Peyer's patch (tissue), 4 donors: ENCODE data around the gene MTMR10. TPM values are rescaled to one million over a fixed set of nuclear protein-coding genes. Genes with fewer than 3 reads are reported as not detected.

Experiments
- DNase-seq, 3 donors: peaks; one replicate each; pipeline ENCODE4 v3.0.0-alpha.2; 2017 to 2019
- H3K27ac ChIP-seq, 4 donors: fragments of 200-600 bp; sonication (generic); one replicate each; pipeline ENCODE4 v1.5.1; 2016 to 2019
- H3K27me3 ChIP-seq, 2 donors: fragments of 200-600 bp; sonication (generic); one replicate each; pipeline ENCODE4 v1.5.1; 2019
- H3K36me3 ChIP-seq, 3 donors: fragments of 200-600 bp; sonication (generic); one replicate each; pipeline ENCODE4 v1.5.1; 2016 to 2019
- H3K4me1 ChIP-seq, 4 donors: fragments of 200-600 bp; sonication (generic); one replicate each; pipeline ENCODE4 v1.5.1; 2016 to 2019
- H3K4me3 ChIP-seq, 4 donors: fragments of 200-600 bp; sonication (generic); 1 replicate in 3 of 4; 2 replicates in 1 of 4; pipeline ENCODE4 v1.5.1; 2016 to 2019; ENCODE audit warnings: mild to moderate bottlenecking in 1 of 4
- H3K9me3 ChIP-seq, 4 donors: fragments of 200-600 bp; sonication (generic); one replicate each; pipeline ENCODE4 v1.5.1; 2016 to 2019; ENCODE audit warnings: mild to moderate bottlenecking in 1 of 4
- POLR2A ChIP-seq, 2 donors: fragments of 450-650 bp; IDR thresholded peaks; one replicate each; pipeline ENCODE4 v1.5.1; 2017; ENCODE audit warnings: antibody characterized with exemption in 2 of 2, mild to moderate bottlenecking in 2 of 2, moderate library complexity in 2 of 2
- total RNA-seq, 4 donors: library from RNA; depleted of rRNA; stranded (reverse); fragments of >200 nt; gene quantifications; one replicate each; pipeline ENCODE4 v1.1.0, GENCODE V29; 2016
- TF ChIP-seq, protein P1 (sequence below), 6 experiments: fragments of 450-650 bp in 4 of 6; fragments of 200-600 bp in 2 of 6; sonication (generic) in 1 of 6; IDR thresholded peaks; one replicate each; pipeline ENCODE4 v1.5.1; 2017 to 2019; ENCODE audit warnings: antibody characterized with exemption in 6 of 6, mild to moderate bottlenecking in 3 of 6, moderate library complexity in 1 of 6

MTMR10 gene
- total RNA-seq, 4 donors from 2014 or later: 42.9 to 56.4 (median 48.9) TPM

DNA sequence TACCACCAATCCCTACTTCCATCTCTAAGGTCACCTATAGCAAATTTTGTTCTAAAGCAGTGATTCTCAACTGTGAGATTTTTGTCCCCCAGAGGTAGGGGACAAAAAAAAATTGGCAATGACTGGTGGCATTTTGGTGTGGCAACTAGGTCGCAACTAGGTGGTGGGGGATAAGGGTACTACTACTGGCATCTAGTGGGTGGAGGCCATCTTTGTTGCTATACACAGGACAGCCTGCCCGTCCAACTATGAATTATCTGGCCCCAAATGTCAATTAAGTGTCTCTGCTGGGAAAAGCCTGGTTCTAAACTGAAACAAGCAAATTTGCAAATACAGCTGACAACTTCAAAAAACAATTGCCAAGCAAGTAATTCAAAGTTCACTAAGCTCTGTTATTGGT is 1.4 kb downstream of the MTMR10 start:
- Histone ChIP-seq H3K27me3 (no peaks in the 10 kb centered on the region), H3K4me1 (peaks cover 4 to 45% (median 6%) of the 10 kb centered on the region in 4 donors), H3K9me3 (no peaks in the 10 kb centered on the region), H3K36me3 (peaks cover 0 to 9% (median 0%) of the 10 kb centered on the region in 3 donors), H3K27ac (peak overlapping the region in 3 of 4 donors; percentile 98 to 99 (median 98)), H3K4me3 (peak overlapping the region in 3 of 4 donors; percentile 96 to 98 (median 97))
- TF ChIP-seq, protein P1, sequence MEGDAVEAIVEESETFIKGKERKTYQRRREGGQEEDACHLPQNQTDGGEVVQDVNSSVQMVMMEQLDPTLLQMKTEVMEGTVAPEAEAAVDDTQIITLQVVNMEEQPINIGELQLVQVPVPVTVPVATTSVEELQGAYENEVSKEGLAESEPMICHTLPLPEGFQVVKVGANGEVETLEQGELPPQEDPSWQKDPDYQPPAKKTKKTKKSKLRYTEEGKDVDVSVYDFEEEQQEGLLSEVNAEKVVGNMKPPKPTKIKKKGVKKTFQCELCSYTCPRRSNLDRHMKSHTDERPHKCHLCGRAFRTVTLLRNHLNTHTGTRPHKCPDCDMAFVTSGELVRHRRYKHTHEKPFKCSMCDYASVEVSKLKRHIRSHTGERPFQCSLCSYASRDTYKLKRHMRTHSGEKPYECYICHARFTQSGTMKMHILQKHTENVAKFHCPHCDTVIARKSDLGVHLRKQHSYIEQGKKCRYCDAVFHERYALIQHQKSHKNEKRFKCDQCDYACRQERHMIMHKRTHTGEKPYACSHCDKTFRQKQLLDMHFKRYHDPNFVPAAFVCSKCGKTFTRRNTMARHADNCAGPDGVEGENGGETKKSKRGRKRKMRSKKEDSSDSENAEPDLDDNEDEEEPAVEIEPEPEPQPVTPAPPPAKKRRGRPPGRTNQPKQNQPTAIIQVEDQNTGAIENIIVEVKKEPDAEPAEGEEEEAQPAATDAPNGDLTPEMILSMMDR (IDR thresholded peaks at IDR 0.05): peak in 2 of 6 experiments; percentile 19 to 36
- TF ChIP-seq POLR2A (IDR thresholded peaks at IDR 0.05): peak in 1 of 2 donors; percentile 17
- no peak for DNase-seq

DNA sequence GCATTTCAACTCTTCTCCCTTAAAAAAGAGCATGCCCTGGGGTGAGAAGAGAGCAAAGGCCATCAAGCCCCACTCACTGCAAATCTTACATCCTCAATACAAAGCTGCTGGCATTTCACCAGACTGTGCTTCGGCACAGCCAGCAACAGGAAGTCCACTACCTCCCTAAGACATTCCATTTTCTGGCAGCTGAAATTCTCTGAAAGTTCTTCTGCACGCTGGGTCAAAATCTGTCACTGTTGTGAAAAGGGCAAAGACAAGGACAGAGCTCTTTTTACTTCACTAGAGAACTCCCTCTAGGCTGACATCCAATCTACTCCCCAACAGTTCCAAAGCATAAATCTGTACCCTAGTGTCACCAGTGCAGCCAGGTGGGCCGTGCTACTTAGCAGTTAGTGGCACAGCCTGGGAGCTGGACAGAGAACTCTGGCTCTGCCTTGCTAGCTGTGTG is 6.3 kb downstream of the MTMR10 start:
- H3K36me3 ChIP-seq: peaks cover 0 to 25% (median 0%) of the 10 kb centered on the region in 3 donors
- peak overlapping the region in 3 of 4 donors; percentile 20 to 59 (median 27) for H3K27ac ChIP-seq
- DNase-seq: no peak
- no peaks in the 10 kb centered on the region for H3K9me3 ChIP-seq
- no peak overlapping the region for H3K4me3 ChIP-seq
- TF ChIP-seq, protein P1 (IDR thresholded peaks at IDR 0.05): no peak
- TF ChIP-seq POLR2A (IDR thresholded peaks at IDR 0.05): no peak
- H3K4me1 ChIP-seq: peaks cover 5 to 49% (median 12%) of the 10 kb centered on the region in 4 donors
- no peaks in the 10 kb centered on the region for H3K27me3 ChIP-seq

DNA sequence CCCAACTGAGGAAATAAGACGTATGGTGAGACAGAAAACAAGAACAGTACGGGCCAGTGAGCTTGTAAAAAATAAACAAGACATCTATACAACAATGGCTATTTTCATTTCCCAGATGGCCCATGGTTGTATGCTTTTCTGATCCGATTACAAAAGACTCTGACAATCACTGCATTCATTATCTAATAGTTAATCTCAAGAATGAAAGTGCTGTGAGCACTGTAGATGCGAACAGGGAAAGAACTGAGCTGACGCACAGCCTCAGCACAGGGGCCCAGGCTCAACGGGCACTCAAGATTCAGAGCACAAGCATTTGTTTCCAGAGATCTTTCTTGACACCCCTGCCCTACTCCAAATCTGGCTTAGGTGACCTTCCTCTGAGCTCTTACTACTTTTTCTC is 6.9 kb downstream of the MTMR10 start:
- no peaks in the 10 kb centered on the region for H3K9me3 ChIP-seq
- TF ChIP-seq, protein P1 (IDR thresholded peaks at IDR 0.05): no peak
- no peak for TF ChIP-seq POLR2A (IDR thresholded peaks at IDR 0.05)
- peaks cover 5 to 48% (median 13%) of the 10 kb centered on the region in 4 donors for H3K4me1 ChIP-seq
- H3K36me3 ChIP-seq: peaks cover 0 to 31% (median 0%) of the 10 kb centered on the region in 3 donors
- H3K27me3 ChIP-seq: no peaks in the 10 kb centered on the region
- H3K4me3 ChIP-seq: no peak overlapping the region
- DNase-seq: no peak
- H3K27ac ChIP-seq: peak overlapping the region in 3 of 4 donors; percentile 20 to 59 (median 27)

DNA sequence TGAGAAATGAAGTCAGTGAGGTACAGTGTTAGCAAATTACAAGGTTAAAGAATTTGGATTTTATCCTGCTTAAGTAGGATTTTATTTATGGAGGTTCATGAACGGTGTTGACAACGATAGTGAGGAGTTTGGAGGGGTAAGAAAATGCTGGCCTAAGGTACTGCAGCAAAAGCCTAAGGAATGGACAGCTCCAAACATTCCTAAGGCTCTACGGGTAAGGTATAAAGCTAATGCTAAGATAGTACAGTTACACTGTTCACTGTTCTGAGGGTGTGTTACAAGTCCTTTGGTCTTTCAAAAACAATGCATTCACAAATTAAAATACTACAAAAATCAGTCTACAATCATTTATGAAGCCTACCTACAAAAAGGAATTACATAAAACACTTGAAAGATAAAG is 7.3 kb downstream of the MTMR10 start:
- peaks cover 0 to 35% (median 0%) of the 10 kb centered on the region in 3 donors for H3K36me3 ChIP-seq
- H3K4me3 ChIP-seq: no peak overlapping the region
- peaks cover 5 to 49% (median 13%) of the 10 kb centered on the region in 4 donors for H3K4me1 ChIP-seq
- no peaks in the 10 kb centered on the region for H3K9me3 ChIP-seq
- TF ChIP-seq, protein P1 (IDR thresholded peaks at IDR 0.05): no peak
- TF ChIP-seq POLR2A (IDR thresholded peaks at IDR 0.05): no peak
- no peak for DNase-seq
- no peak overlapping the region for H3K27ac ChIP-seq
- H3K27me3 ChIP-seq: no peaks in the 10 kb centered on the region

DNA sequence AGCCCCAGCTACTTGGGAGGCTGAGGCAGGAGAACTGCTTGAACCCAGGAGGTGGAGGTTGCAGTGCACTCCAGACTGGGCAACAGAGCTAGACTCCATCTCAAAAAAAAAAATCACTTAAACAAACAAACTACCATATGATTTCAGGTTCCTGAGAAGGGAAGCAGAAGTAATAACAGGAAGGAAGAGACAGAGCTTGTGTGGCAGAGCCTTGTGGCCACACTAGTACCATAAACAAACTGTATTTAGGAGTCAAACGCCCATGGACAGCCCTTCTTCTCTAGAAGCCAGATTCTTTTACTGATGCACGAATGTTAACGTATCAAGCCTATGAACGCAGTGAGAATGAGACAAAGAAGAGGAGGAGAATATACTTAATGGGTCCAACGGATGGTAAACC is 12.0 kb downstream of the MTMR10 start:
- DNase-seq: no peak
- TF ChIP-seq, protein P1 (IDR thresholded peaks at IDR 0.05): no peak
- no peak for TF ChIP-seq POLR2A (IDR thresholded peaks at IDR 0.05)
- Histone ChIP-seq H3K4me3 (peak overlapping the region in 1 of 4 donors; percentile 0), H3K36me3 (peaks cover 0 to 50% (median 0%) of the 10 kb centered on the region in 3 donors), H3K4me1 (peaks cover 0 to 10% (median 2%) of the 10 kb centered on the region in 4 donors), H3K9me3 (no peaks in the 10 kb centered on the region), H3K27ac (no peak overlapping the region), H3K27me3 (no peaks in the 10 kb centered on the region)
